ENCODE results near the gene DENND1A.

GRCh38 chr9:123925161-123925560 is 4.8 kb downstream of the DENND1A start:
- TF ChIP-seq POLR2AphosphoS5 (IDR thresholded peaks at IDR 0.05) (no peak), CTCF (IDR thresholded peaks at IDR 0.05) (no peak), POLR2A (IDR thresholded peaks at IDR 0.05; ENCODE audit: low read depth) (no peak), EP300 (IDR thresholded peaks at IDR 0.05) (no peak)
